Neural crest cell (in vitro differentiated cells): ENCODE results near the gene TSSC4. TPM values are rescaled to one million over a fixed set of nuclear protein-coding genes. Genes with fewer than 3 reads are reported as not detected.

Experiments
- DNase-seq: peaks from one replicate; pipeline ENCODE4 v3.0.0; 2021; ENCODE audit warnings: low read depth, mixed read lengths, low spot score
- H3K27ac Mint-ChIP-seq: one replicate; pipeline ENCODE4 v1.8.0; 2021; ENCODE audit warnings: mild to moderate bottlenecking, mixed read lengths; ENCODE audit not compliant: unreplicated experiment
- H3K27me3 Mint-ChIP-seq: 2 replicates; pipeline ENCODE4 v1.8.0; 2021; ENCODE audit warnings: low read depth, mild to moderate bottlenecking, mixed read lengths
- H3K36me3 Mint-ChIP-seq: 2 replicates; pipeline ENCODE4 v1.8.0; 2021; ENCODE audit warnings: low read depth, mild to moderate bottlenecking, mixed read lengths
- H3K4me1 Mint-ChIP-seq: 2 replicates; pipeline ENCODE4 v1.8.0; 2021; ENCODE audit warnings: mixed read lengths
- H3K4me3 Mint-ChIP-seq: one replicate; pipeline ENCODE4 v1.8.0; 2021; ENCODE audit warnings: mild to moderate bottlenecking, mixed read lengths
- H3K9me3 Mint-ChIP-seq: 2 replicates; pipeline ENCODE4 v1.8.0; 2021; ENCODE audit warnings: mixed read lengths
- total RNA-seq: library from RNA; stranded (reverse); gene quantifications from 2 replicates; pipeline ENCODE4 v1.2.1, GENCODE V29; 2021
- TF ChIP-seq, protein P1 (sequence below): fragments of 200-600 bp; sonication (generic); conservative IDR thresholded peaks from 2 replicates; pipeline ENCODE4 v1.5.0; 2021; ENCODE audit warnings: antibody characterized with exemption, mild to moderate bottlenecking

TSSC4 gene
- total RNA-seq, 1 donor from 2014 or later, result 60.1 TPM

GRCh38 chr11:2390725-2391151 is 9.8 kb upstream of the TSSC4 start:
- H3K4me1 Mint-ChIP-seq, result peaks cover 10% of the 10 kb centered on the region
- no peaks in the 10 kb centered on the region for H3K36me3 Mint-ChIP-seq
- H3K27ac Mint-ChIP-seq, result no peak overlapping the region
- H3K9me3 Mint-ChIP-seq, result no peaks in the 10 kb centered on the region
- no peaks in the 10 kb centered on the region for H3K27me3 Mint-ChIP-seq
- no peak for DNase-seq
- TF ChIP-seq, protein P1, sequence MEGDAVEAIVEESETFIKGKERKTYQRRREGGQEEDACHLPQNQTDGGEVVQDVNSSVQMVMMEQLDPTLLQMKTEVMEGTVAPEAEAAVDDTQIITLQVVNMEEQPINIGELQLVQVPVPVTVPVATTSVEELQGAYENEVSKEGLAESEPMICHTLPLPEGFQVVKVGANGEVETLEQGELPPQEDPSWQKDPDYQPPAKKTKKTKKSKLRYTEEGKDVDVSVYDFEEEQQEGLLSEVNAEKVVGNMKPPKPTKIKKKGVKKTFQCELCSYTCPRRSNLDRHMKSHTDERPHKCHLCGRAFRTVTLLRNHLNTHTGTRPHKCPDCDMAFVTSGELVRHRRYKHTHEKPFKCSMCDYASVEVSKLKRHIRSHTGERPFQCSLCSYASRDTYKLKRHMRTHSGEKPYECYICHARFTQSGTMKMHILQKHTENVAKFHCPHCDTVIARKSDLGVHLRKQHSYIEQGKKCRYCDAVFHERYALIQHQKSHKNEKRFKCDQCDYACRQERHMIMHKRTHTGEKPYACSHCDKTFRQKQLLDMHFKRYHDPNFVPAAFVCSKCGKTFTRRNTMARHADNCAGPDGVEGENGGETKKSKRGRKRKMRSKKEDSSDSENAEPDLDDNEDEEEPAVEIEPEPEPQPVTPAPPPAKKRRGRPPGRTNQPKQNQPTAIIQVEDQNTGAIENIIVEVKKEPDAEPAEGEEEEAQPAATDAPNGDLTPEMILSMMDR, result no peak
- H3K4me3 Mint-ChIP-seq, result no peak overlapping the region

DNA sequence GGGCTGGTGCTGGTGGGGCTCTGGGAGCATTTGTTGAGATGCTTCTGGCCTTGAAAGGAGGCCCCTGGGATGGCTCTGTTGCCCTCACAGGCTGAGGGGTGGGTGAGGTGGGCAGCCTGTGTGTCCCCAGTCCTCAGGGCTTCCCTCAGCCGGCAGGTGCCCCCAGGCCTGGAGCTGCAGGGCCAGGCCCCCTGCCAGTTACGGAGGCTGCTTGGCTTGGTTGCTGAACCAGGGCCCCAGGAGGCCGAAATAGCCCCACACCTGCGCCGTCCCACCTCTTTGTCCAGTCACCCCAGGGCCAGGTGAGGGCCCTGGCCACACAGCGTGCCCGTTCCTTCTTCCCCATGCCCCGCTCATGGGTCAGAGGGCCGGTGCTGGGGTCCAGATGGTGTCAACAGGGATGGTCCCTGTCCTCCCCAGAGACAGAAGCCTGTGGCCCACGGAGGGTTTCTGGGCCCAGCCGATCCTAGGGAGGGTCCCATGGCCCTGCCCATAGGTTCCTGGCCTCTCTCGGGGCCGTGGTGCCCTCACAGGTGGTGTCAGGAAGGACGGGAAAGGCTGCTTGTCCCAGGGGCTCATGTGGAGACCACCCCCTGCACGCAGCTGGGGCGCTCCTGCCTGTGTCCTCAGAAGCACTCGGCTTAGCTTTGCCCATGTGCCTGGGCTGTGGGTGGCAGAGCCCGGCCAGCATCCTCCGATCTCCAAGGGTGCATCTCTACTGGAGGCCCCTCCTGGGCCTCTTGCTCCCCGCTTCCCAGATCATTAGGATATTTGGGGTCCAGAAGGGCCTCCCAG is 9.2 kb upstream of the TSSC4 start:
- Mint-ChIP-seq H3K9me3 (no peaks in the 10 kb centered on the region), H3K4me1 (peaks cover 4% of the 10 kb centered on the region), H3K4me3 (no peak overlapping the region), H3K36me3 (no peaks in the 10 kb centered on the region), H3K27ac (no peak overlapping the region), H3K27me3 (no peaks in the 10 kb centered on the region)
- TF ChIP-seq, protein P1, result no peak
- no peak for DNase-seq

GRCh38 chr11:2392241-2392959 is 8.2 kb upstream of the TSSC4 start:
- H3K4me1 Mint-ChIP-seq, result peaks cover 4% of the 10 kb centered on the region
- no peak overlapping the region for H3K27ac Mint-ChIP-seq
- H3K36me3 Mint-ChIP-seq, result no peaks in the 10 kb centered on the region
- DNase-seq, result no peak
- H3K27me3 Mint-ChIP-seq, result no peaks in the 10 kb centered on the region
- H3K4me3 Mint-ChIP-seq, result no peak overlapping the region
- TF ChIP-seq, protein P1, result no peak
- H3K9me3 Mint-ChIP-seq, result no peaks in the 10 kb centered on the region

GRCh38 chr11:2393111-2393868 is 7.3 kb upstream of the TSSC4 start:
- TF ChIP-seq, protein P1, result no peak
- Mint-ChIP-seq H3K36me3 (no peaks in the 10 kb centered on the region), H3K4me1 (peaks cover 4% of the 10 kb centered on the region), H3K4me3 (no peak overlapping the region), H3K27ac (no peak overlapping the region), H3K9me3 (no peaks in the 10 kb centered on the region), H3K27me3 (no peaks in the 10 kb centered on the region)
- no peak for DNase-seq

GRCh38 chr11:2393941-2394817 is 6.4 kb upstream of the TSSC4 start:
- Mint-ChIP-seq H3K36me3 (no peaks in the 10 kb centered on the region), H3K4me1 (peaks cover 4% of the 10 kb centered on the region), H3K27ac (no peak overlapping the region), H3K4me3 (no peak overlapping the region), H3K9me3 (no peaks in the 10 kb centered on the region), H3K27me3 (no peaks in the 10 kb centered on the region)
- DNase-seq, result no peak
- TF ChIP-seq, protein P1, result no peak
